Activated CD4-positive, alpha-beta T cell treated with anti-CD3 and anti-CD28 coated beads, Interleukin-2, amount 10 ng/mL, durations not matched to agents 24 days and 14 days (primary cell): Measurements from ENCODE around the gene NDUFV2. TPM values are rescaled to one million over a fixed set of nuclear protein-coding genes. Genes with fewer than 3 reads are reported as not detected.
A peak's percentile ranks its signal among the peaks of the same experiment; 100 is the strongest.

Experiments used
- DNase-seq: peaks from one replicate; pipeline ENCODE4 v3.0.0; 2022
- H3K27ac Mint-ChIP-seq: one replicate; pipeline ENCODE4 v1.8.0; 2022; ENCODE audit warnings: mild to moderate bottlenecking, mixed read lengths
- H3K27me3 Mint-ChIP-seq: one replicate; pipeline ENCODE4 v1.8.0; 2022; ENCODE audit warnings: mixed read lengths
- H3K36me3 Mint-ChIP-seq: one replicate; pipeline ENCODE4 v1.8.0; 2022; ENCODE audit warnings: low read depth, mild to moderate bottlenecking, mixed read lengths
- H3K4me1 Mint-ChIP-seq: one replicate; pipeline ENCODE4 v1.8.0; 2021; ENCODE audit warnings: mixed read lengths
- H3K4me3 Mint-ChIP-seq: one replicate; pipeline ENCODE4 v1.8.0; 2022; ENCODE audit warnings: mild to moderate bottlenecking, moderate library complexity, mixed read lengths
- H3K9me3 Mint-ChIP-seq: one replicate; pipeline ENCODE4 v1.8.0; 2021; ENCODE audit warnings: mixed read lengths
- intact Hi-C: fragments of 100-400 bp; cut with micrococcal nuclease; formaldehyde crosslinking; loops from one replicate; pipeline ENCODE4 v1.15.1; 2023
- total RNA-seq: library from RNA; stranded (reverse); gene quantifications from 2 replicates; pipeline ENCODE4 v1.2.3, GENCODE V29; 2022

NDUFV2 gene
- total RNA-seq, 1 donor from 2014 or later: 360 TPM

DNA sequence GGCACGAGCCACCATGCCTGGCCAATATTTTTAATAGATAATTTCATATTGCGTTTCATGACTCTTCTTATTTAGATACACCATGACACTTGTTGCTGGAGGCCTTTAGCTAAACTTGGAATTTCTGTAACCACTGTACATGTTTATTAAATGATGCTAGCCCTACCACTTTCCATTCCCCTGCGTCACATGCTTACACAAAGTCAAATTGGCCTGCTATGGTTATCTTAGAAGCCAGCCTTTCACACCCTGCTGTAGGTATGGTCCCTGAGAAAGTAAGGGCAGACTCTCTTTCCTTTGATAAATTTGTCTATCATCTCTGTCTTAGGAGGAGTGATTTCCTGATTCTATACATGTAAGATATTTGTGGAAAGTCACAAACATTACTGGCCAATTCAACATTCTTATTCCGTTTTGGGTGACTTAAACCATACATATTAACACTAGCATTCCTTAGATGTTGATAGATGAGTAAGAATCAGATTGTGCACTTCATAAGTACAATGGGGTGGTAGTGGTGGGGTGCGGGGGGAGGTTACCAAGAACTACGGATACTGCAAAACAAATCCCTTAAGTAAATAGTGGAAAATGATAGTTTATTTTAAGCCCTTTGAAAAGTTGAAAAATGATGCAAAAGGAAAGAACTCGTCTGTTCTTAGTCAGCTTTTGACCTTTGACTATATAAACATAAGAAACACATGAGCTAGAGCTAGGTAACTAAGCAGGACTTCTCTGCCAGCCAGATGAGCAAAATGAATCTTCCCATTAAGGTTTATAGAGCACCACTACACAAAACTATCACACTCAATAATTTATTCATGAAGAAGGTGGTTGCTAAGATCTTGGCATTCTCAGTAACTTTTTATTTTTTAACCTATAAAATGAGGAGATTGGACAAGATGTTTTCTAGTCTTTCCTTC, 7.9 kb upstream of the NDUFV2 start:
- peak overlapping the region; percentile 77 for H3K4me3 Mint-ChIP-seq
- H3K27me3 Mint-ChIP-seq: no peaks in the 10 kb centered on the region
- no peaks in the 10 kb centered on the region for H3K9me3 Mint-ChIP-seq
- H3K27ac Mint-ChIP-seq: peak overlapping the region; percentile 98
- intact Hi-C loops: loop anchor here (1.0 to 5.0 kb wide), 5 partner anchors 8 to 243 kb away; partner anchors contain the start of genes ANKRD12 and NDUFV2
- peaks cover 6% of the 10 kb centered on the region for H3K36me3 Mint-ChIP-seq
- H3K4me1 Mint-ChIP-seq: peaks cover 68% of the 10 kb centered on the region
- DNase-seq: peak; percentile 85

DNA sequence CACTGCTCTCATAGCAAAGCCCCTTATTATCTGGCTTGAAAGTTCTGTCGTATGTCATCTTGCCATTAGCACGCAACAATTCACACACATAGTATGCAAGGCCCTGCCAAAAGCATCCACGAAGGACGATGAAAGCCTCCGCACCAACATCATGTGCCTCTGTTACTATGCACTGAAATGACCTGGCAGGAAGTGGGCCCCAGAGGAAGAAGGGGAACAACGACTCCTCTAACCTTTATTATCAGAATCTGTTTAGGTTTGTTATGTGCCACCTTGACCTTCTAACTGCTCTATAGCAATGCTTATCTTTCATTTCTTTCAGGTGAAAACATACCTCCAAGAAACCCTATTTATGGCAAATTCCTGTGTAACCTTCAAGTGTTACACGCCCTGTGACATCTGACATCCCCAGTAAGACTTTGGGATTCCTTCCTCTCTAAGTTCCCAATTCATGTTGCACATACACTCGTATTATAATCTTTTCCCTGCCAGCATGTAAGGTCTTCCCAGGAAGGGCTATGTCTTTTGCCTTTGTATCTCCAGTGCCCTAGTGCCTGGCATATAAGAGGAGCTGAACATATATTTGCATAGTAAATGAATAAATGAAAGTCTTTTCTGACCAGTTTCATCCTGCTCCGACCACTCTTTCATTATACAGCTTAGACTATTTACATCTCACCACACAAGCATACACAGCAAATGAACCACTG, 7.0 kb upstream of the NDUFV2 start:
- H3K27ac Mint-ChIP-seq: peak overlapping the region; percentile 98
- H3K9me3 Mint-ChIP-seq: no peaks in the 10 kb centered on the region
- intact Hi-C loops: loop anchor here (2.0 kb wide), 1 partner anchor 41 kb away; the partner anchor contains the start of gene ANKRD12
- peaks cover 67% of the 10 kb centered on the region for H3K4me1 Mint-ChIP-seq
- peaks cover 6% of the 10 kb centered on the region for H3K36me3 Mint-ChIP-seq
- no peaks in the 10 kb centered on the region for H3K27me3 Mint-ChIP-seq
- peak; percentile 89 for DNase-seq
- H3K4me3 Mint-ChIP-seq: peak overlapping the region; percentile 77

DNA sequence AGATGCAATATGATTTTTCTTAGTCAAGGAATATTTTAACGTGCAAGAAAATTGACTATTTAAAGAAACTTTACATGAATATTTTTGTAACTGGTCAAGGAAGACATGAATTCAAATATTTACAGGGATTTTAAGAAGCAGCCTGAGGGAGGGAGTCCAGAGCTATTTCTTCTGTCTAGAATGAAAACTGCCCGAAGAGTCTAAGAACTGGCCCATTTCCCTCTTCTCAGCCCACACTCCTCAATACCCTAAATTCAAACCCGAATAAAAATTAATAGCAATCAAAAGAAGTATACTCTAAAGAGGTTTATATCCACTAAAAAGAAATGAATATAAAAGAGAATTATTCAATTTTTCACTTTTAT, 6.5 kb upstream of the NDUFV2 start:
- Mint-ChIP-seq H3K36me3 (peaks cover 4% of the 10 kb centered on the region), H3K27ac (peak overlapping the region; percentile 98), H3K4me3 (peak overlapping the region; percentile 77), H3K27me3 (no peaks in the 10 kb centered on the region), H3K4me1 (peaks cover 64% of the 10 kb centered on the region), H3K9me3 (no peaks in the 10 kb centered on the region)
- DNase-seq: no peak
- intact Hi-C loops: no loop called here

GRCh38 chr18:9096685-9097084, 5.8 kb upstream of the NDUFV2 start:
- no peaks in the 10 kb centered on the region for H3K9me3 Mint-ChIP-seq
- peaks cover 1% of the 10 kb centered on the region for H3K36me3 Mint-ChIP-seq
- intact Hi-C loops: no loop called here
- DNase-seq: no peak
- H3K4me3 Mint-ChIP-seq: no peak overlapping the region
- no peaks in the 10 kb centered on the region for H3K27me3 Mint-ChIP-seq
- H3K4me1 Mint-ChIP-seq: peaks cover 62% of the 10 kb centered on the region
- H3K27ac Mint-ChIP-seq: peak overlapping the region; percentile 97

DNA sequence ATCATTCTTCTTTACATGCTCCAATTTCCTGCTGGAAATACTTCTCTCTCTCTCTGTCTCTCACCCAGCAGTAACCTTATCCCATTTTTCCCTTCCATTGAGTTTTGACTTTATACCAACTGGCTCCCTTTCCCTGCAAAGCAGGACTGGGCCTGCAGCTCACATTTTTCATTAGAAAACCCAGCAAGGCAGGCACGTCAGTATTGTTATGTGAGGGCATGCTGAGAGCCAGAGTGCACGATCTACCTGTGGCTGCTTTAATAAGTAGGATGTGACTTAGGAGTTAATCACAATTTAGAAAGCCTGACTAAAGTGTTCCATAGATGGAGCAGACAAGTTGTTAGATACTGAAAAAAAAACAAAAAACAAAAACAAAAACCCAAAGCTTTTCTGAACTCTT, 5.2 kb upstream of the NDUFV2 start:
- Mint-ChIP-seq H3K27me3 (no peaks in the 10 kb centered on the region), H3K36me3 (peaks cover 2% of the 10 kb centered on the region), H3K4me1 (peaks cover 58% of the 10 kb centered on the region), H3K4me3 (peak overlapping the region; percentile 55), H3K9me3 (no peaks in the 10 kb centered on the region), H3K27ac (peak overlapping the region; percentile 97)
- intact Hi-C loops: no loop called here
- DNase-seq: no peak

DNA sequence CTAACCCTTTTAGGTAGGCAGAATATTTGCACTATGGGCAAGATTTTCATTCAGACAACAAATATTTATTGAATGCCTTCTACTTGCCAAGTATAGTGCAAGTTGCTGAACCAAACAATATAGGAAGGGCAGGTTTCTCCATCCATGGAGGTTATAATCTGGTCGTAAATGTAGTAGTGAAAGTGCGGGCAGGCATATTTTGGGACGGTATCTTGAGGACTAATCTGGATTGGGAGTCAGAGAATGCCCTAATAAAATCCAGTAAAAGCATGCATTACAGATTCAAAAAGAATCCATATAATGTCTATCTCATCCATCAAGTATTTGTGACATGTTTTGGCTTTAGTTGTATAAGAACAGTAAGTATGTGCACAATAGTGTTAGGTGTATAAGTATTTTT, 1.7 kb upstream of the NDUFV2 start:
- intact Hi-C loops: loop anchor here (5.0 kb wide), 1 partner anchor 812 kb away; the partner anchor contains the start of gene VAPA
- H3K9me3 Mint-ChIP-seq: no peaks in the 10 kb centered on the region
- peaks cover 50% of the 10 kb centered on the region for H3K4me1 Mint-ChIP-seq
- peak overlapping the region; percentile 66 for H3K27ac Mint-ChIP-seq
- peak; percentile 47 for DNase-seq
- peaks cover 26% of the 10 kb centered on the region for H3K36me3 Mint-ChIP-seq
- no peaks in the 10 kb centered on the region for H3K27me3 Mint-ChIP-seq
- peak overlapping the region; percentile 25 for H3K4me3 Mint-ChIP-seq

DNA sequence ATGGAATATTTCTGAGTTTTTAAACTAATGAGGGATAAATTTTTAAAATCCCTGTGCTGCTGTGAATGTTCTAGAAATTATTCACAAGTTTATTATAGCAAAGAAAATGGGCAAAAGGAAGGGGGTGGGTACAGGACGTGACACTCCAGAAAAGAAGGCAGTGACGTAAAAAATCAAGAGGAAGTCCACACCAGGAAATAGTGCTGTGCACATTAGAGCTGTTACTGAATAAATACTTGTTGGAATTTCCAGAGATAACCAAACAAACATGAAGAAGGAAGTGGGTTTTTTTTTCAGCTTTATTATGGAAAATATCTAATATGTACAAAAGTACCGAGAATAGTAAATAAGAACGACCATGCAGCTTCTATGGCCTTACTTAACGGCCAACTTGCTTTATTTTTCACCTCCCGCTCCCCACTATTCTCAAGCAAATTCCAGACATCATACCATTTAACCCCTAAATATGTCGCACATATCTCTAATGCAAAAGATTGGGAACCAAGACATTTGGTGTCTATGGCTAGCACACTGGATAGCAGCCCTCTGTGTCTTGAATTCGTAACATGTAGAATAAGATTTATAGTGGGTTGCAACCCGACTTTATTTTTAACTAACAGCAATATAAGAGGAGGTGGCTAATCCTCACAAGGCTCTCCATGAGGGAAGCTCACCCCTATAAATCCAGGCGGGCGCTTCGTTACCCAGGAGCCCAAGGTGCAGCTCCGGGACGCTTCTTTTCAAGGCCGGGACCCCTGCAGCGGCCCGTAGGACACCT, 580 bp upstream of the NDUFV2 start:
- Mint-ChIP-seq H3K4me3 (peak overlapping the region; percentile 95), H3K27ac (peak overlapping the region; percentile 98), H3K4me1 (peaks cover 53% of the 10 kb centered on the region), H3K9me3 (no peaks in the 10 kb centered on the region), H3K36me3 (peaks cover 35% of the 10 kb centered on the region), H3K27me3 (no peaks in the 10 kb centered on the region)
- intact Hi-C loops: loop anchor here (1.0 to 5.0 kb wide), 5 partner anchors 8 to 810 kb away; partner anchors contain the start of genes ANKRD12 and VAPA
- peak; percentile 81 for DNase-seq

DNA sequence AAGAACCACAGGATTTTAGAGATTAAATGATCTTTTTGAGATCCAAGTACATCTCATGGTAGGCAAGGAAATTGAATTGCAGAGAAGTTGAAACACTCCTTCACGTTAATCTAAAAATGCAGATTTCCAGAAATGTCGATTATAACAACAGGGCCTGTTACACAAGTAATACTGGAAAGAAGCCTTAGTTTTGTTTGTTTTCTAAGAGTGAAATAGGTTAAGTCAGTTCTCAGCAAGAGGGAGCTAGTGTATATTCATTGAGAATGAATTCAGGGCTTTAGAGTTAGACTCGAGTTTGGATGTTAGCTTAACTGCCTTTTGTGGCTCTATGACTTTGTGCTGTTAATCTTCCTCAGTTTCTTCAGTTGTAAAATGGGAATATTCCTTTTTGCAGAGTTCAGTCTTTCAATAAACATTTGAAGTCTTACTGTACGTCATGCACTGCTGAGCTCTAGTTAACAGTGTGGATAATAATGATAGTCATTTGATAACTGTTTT, 926 bp downstream of the NDUFV2 start:
- H3K9me3 Mint-ChIP-seq: no peaks in the 10 kb centered on the region
- H3K27ac Mint-ChIP-seq: peak overlapping the region; percentile 98

GRCh38 chr18:9104244-9104901, 1.9 kb downstream of the NDUFV2 start:
- H3K27me3 Mint-ChIP-seq: no peaks in the 10 kb centered on the region
- peak overlapping the region; percentile 95 for H3K4me3 Mint-ChIP-seq
- intact Hi-C loops: loop anchor here (5.0 kb wide), 1 partner anchor 808 kb away; the partner anchor contains the start of gene VAPA
- H3K27ac Mint-ChIP-seq: peak overlapping the region; percentile 98
- peaks cover 53% of the 10 kb centered on the region for H3K36me3 Mint-ChIP-seq
- peaks cover 61% of the 10 kb centered on the region for H3K4me1 Mint-ChIP-seq
- DNase-seq: no peak
- H3K9me3 Mint-ChIP-seq: no peaks in the 10 kb centered on the region

More for the DNA sequence above, 926 bp downstream of the NDUFV2 start:
- no peaks in the 10 kb centered on the region for H3K27me3 Mint-ChIP-seq
- intact Hi-C loops: loop anchor here (2.0 to 5.0 kb wide), 2 partner anchors 13 to 809 kb away; partner anchors contain the start of gene VAPA
- peaks cover 55% of the 10 kb centered on the region for H3K4me1 Mint-ChIP-seq
- peak overlapping the region; percentile 95 for H3K4me3 Mint-ChIP-seq
- H3K36me3 Mint-ChIP-seq: peaks cover 46% of the 10 kb centered on the region
- DNase-seq: peak; percentile 54

DNA sequence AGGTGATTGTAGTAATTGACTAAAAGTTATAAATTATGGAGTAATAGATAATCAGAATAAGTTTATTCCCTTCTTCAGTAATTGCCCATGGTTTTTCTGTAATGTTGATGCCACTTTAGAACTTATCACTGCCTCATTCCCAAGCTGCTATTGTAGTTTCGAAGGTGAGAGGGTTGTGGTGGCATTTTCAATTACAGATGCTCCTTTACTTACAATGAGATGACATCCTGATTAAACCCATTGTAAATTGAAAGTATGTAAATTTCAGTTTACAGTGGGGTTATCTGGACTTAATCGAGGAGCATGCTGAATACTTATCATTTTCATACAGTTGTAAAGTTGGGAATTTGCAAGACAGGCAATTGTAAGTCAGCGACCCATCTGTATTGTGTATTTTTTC, 2.9 kb downstream of the NDUFV2 start:
- H3K27me3 Mint-ChIP-seq: no peaks in the 10 kb centered on the region
- no peaks in the 10 kb centered on the region for H3K9me3 Mint-ChIP-seq
- intact Hi-C loops: loop anchor here (5.0 kb wide), 1 partner anchor 372 kb away; the partner anchor contains the start of gene RALBP1
- H3K4me1 Mint-ChIP-seq: peaks cover 64% of the 10 kb centered on the region
- peak overlapping the region; percentile 95 for H3K4me3 Mint-ChIP-seq
- DNase-seq: peak; percentile 53
- H3K27ac Mint-ChIP-seq: peak overlapping the region; percentile 98
- peaks cover 56% of the 10 kb centered on the region for H3K36me3 Mint-ChIP-seq

- peak overlapping the region; percentile 98 for H3K27ac Mint-ChIP-seq
- intact Hi-C loops: loop anchor here (5.0 kb wide), 1 partner anchor 371 kb away; the partner anchor contains the start of gene RALBP1
- no peaks in the 10 kb centered on the region for H3K27me3 Mint-ChIP-seq
- peak overlapping the region; percentile 95 for H3K4me3 Mint-ChIP-seq
- no peaks in the 10 kb centered on the region for H3K9me3 Mint-ChIP-seq
- DNase-seq: peak; percentile 53
- peaks cover 62% of the 10 kb centered on the region for H3K36me3 Mint-ChIP-seq
- H3K4me1 Mint-ChIP-seq: peaks cover 65% of the 10 kb centered on the region
These were observed 3.6 kb downstream of the NDUFV2 start for GRCh38 chr18:9106094-9106493.

- Mint-ChIP-seq H3K4me3 (peak overlapping the region; percentile 95), H3K27me3 (no peaks in the 10 kb centered on the region), H3K9me3 (no peaks in the 10 kb centered on the region), H3K27ac (peak overlapping the region; percentile 98), H3K36me3 (peaks cover 68% of the 10 kb centered on the region), H3K4me1 (peaks cover 60% of the 10 kb centered on the region)
- intact Hi-C loops: loop anchor here (5.0 kb wide), 1 partner anchor 370 kb away; the partner anchor contains the start of gene RALBP1
- DNase-seq: no peak
These were observed 4.5 kb downstream of the NDUFV2 start for GRCh38 chr18:9106800-9107584.
